ENCODE measurements around the gene PLEKHM3. TPM values are rescaled to one million over a fixed set of nuclear protein-coding genes. Genes with fewer than 3 reads are reported as not detected.

Gene PLEKHM3
- total RNA-seq, 4 donors from 2014 or later, result 19.1 to 26.5 (median 24.0) TPM

GRCh38 chr2:207825978-207826377 lies 199.3 kb downstream of the PLEKHM3 start:
- no peaks in the 10 kb centered on the region for H3K9me3 ChIP-seq

GRCh38 chr2:207825045-207825954 lies 200.0 kb downstream of the PLEKHM3 start:
- TF ChIP-seq EP300 (IDR thresholded peaks at IDR 0.05; ENCODE audit: low read depth) (no peak), POLR2AphosphoS5 (IDR thresholded peaks at IDR 0.05) (peak in 2 of 3 donors; percentile 22 to 29)
- in situ Hi-C loops (cut with MboI; ENCODE audit: low pct_ligation_motif_present in 1 of 4, low pct_unique_long_range_greater_than_20kb in 1 of 4, low sequenced_read_pairs in 3 of 4), result no loop called here
- DNase-seq, result no peak
- 61 to 72% methylated on average over 12 to 17 of the region's 17 CpGs for WGBS, 2 donors (ENCODE audit: low coverage in 1 of 2)
- intact Hi-C loops (cut with DNase I; ENCODE audit: low total_unique reads), result loop anchor here (10.0 kb wide), 1 partner anchor 60 kb away; the partner anchor contains the start of gene FZD5
- Histone ChIP-seq H3K4me1 (peaks cover 19 to 43% (median 24%) of the 10 kb centered on the region in 4 donors), H3K4me3 (no peak overlapping the region), H3K36me3 (no peaks in the 10 kb centered on the region), H3K27ac (peak overlapping the region; percentile 22 to 80 (median 65)), H3K27me3 (no peaks in the 10 kb centered on the region), H3K9me3 (no peaks in the 10 kb centered on the region)

More at GRCh38 chr2:207825978-207826377, 199.3 kb downstream of the PLEKHM3 start:
- TF ChIP-seq POLR2A (IDR thresholded peaks at IDR 0.05), result no peak
- TF ChIP-seq POLR2AphosphoS5 (IDR thresholded peaks at IDR 0.05), result peak in 2 of 3 donors; percentile 47 to 61
- TF ChIP-seq EP300 (IDR thresholded peaks at IDR 0.05; ENCODE audit: low read depth), result no peak
- DNase-seq, result no peak
- 57 to 70% methylated on average over 1 to 4 of the region's 4 CpGs for WGBS, 2 donors (ENCODE audit: low coverage in 1 of 2)
- Histone ChIP-seq H3K36me3 (no peaks in the 10 kb centered on the region), H3K27me3 (no peaks in the 10 kb centered on the region), H3K4me1 (peaks cover 19 to 40% (median 28%) of the 10 kb centered on the region in 4 donors), H3K4me3 (no peak overlapping the region), H3K27ac (peak overlapping the region; percentile 22 to 80 (median 62))
- intact Hi-C loops (cut with DNase I; ENCODE audit: low total_unique reads) (loop anchor here (10.0 kb wide), 1 partner anchor 61 kb away; the partner anchor contains the start of gene FZD5), in situ Hi-C loops (cut with MboI; ENCODE audit: low pct_ligation_motif_present in 1 of 4, low pct_unique_long_range_greater_than_20kb in 1 of 4, low sequenced_read_pairs in 3 of 4) (no loop called here)

GRCh38 chr2:207823865-207824264 lies 201.5 kb downstream of the PLEKHM3 start:
- intact Hi-C loops (cut with DNase I; ENCODE audit: low total_unique reads) (loop anchor here (10.0 kb wide), 1 partner anchor 59 kb away; the partner anchor contains the start of gene FZD5), in situ Hi-C loops (cut with MboI; ENCODE audit: low pct_ligation_motif_present in 1 of 4, low pct_unique_long_range_greater_than_20kb in 1 of 4, low sequenced_read_pairs in 3 of 4) (no loop called here)
- 91 to 100% methylated on average over 2 to 13 of the region's 13 CpGs for WGBS, 2 donors (ENCODE audit: low coverage in 1 of 2)
- H3K9me3 ChIP-seq, result no peaks in the 10 kb centered on the region
- no peaks in the 10 kb centered on the region for H3K36me3 ChIP-seq
- peak overlapping the region in 1 of 4 donors; percentile 80 for H3K27ac ChIP-seq
- TF ChIP-seq POLR2A (IDR thresholded peaks at IDR 0.05) (no peak), CTCF (IDR thresholded peaks at IDR 0.05) (no peak), POLR2AphosphoS5 (IDR thresholded peaks at IDR 0.05) (no peak), EP300 (IDR thresholded peaks at IDR 0.05; ENCODE audit: low read depth) (no peak)
- peaks cover 9 to 41% (median 23%) of the 10 kb centered on the region in 4 donors for H3K4me1 ChIP-seq
- H3K4me3 ChIP-seq, result no peak overlapping the region
- DNase-seq, result no peak
- no peaks in the 10 kb centered on the region for H3K27me3 ChIP-seq

- WGBS, 2 donors (ENCODE audit: low coverage in 1 of 2), result 43 to 64% methylated on average over 8 to 11 of the region's 11 CpGs
- H3K9me3 ChIP-seq, result no peaks in the 10 kb centered on the region
- H3K4me3 ChIP-seq, result peak overlapping the region in 1 of 4 donors; percentile 23
- TF ChIP-seq POLR2A (IDR thresholded peaks at IDR 0.05) (peak; percentile 65), EP300 (IDR thresholded peaks at IDR 0.05; ENCODE audit: low read depth) (peak; percentile 18), CTCF (IDR thresholded peaks at IDR 0.05) (no peak), POLR2AphosphoS5 (IDR thresholded peaks at IDR 0.05) (peak; percentile 38 to 87 (median 78))
- no peaks in the 10 kb centered on the region for H3K36me3 ChIP-seq
- peaks cover 5 to 48% (median 25%) of the 10 kb centered on the region in 4 donors for H3K4me1 ChIP-seq
- no peaks in the 10 kb centered on the region for H3K27me3 ChIP-seq
- intact Hi-C loops (cut with DNase I; ENCODE audit: low total_unique reads) (loop anchor here (10.0 kb wide), 1 partner anchor 55 kb away; the partner anchor contains the start of gene FZD5), in situ Hi-C loops (cut with MboI; ENCODE audit: low pct_ligation_motif_present in 1 of 4, low pct_unique_long_range_greater_than_20kb in 1 of 4, low sequenced_read_pairs in 3 of 4) (no loop called here)
- H3K27ac ChIP-seq, result peak overlapping the region; percentile 85 to 91 (median 88)
- DNase-seq, result peak; percentile 89
Observed at GRCh38 chr2:207819839-207820784, 205.2 kb downstream of the PLEKHM3 start.

Measured in transverse colon (tissue), 4 donors.